ENCODE data around the gene PCNX2.

- TF ChIP-seq, protein P1, sequence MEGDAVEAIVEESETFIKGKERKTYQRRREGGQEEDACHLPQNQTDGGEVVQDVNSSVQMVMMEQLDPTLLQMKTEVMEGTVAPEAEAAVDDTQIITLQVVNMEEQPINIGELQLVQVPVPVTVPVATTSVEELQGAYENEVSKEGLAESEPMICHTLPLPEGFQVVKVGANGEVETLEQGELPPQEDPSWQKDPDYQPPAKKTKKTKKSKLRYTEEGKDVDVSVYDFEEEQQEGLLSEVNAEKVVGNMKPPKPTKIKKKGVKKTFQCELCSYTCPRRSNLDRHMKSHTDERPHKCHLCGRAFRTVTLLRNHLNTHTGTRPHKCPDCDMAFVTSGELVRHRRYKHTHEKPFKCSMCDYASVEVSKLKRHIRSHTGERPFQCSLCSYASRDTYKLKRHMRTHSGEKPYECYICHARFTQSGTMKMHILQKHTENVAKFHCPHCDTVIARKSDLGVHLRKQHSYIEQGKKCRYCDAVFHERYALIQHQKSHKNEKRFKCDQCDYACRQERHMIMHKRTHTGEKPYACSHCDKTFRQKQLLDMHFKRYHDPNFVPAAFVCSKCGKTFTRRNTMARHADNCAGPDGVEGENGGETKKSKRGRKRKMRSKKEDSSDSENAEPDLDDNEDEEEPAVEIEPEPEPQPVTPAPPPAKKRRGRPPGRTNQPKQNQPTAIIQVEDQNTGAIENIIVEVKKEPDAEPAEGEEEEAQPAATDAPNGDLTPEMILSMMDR (IDR thresholded peaks at IDR 0.05; ENCODE audit: low read length): no peak
- no peak for TF ChIP-seq EZH2phosphoT487 (IDR thresholded peaks at IDR 0.05; ENCODE audit: low read length)
- TF ChIP-seq EZH2 (optimal IDR thresholded peaks at IDR 0.05; ENCODE audit: low read depth, low read length): no peak
Measured at GRCh38 chr1:233197940-233198339, 97.6 kb downstream of the PCNX2 start.
